ENCODE measurements around the gene LRG1. TPM values are rescaled to one million over a fixed set of nuclear protein-coding genes. Genes with fewer than 3 reads are reported as not detected.

LRG1 gene
- total and polyA plus RNA-seq, 2 of the 13 experiments (the other 11 are each of a cell fraction or from before 2014, with no cell fraction given), result 12.0 to 39.3 TPM

DNA sequence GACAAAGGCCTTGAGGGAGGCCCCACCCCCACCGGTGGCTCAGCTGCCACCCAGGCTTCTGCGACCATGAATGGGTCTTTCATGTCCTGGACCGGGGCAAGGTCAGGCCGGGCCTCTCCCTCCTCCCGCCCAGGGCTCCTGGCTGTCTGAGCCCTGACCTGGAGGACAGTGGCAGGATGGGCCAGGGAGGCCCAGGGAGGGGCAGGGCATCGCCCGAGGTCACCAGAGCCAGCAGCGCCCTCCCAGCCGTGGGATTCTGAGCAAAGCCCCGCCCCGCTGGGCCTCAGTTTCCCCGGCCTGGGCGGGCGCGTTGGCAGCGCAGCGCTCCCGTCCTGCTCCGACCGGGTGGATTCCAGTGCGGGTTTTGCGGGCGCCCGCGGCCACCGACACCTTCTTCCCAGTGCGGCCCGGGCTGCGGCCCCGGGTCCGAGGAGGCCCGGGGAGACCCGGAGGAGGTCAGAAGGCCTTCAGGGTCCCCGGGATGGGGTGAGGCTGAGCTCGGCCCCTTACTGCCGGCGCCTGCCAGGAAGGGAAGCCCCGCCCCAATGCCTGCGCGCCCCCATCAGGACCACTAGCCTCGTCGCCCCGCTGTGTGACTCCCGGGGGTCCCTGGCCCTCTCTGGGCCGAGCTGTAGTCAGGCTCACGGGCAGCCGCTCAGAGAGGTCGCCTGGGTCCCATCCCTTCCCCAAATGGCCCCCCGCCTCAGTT lies 44.3 kb upstream of the LRG1 start (continued):
- TF ChIP-seq, protein P1, sequence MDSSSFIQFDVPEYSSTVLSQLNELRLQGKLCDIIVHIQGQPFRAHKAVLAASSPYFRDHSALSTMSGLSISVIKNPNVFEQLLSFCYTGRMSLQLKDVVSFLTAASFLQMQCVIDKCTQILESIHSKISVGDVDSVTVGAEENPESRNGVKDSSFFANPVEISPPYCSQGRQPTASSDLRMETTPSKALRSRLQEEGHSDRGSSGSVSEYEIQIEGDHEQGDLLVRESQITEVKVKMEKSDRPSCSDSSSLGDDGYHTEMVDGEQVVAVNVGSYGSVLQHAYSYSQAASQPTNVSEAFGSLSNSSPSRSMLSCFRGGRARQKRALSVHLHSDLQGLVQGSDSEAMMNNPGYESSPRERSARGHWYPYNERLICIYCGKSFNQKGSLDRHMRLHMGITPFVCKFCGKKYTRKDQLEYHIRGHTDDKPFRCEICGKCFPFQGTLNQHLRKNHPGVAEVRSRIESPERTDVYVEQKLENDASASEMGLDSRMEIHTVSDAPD (CRISPR knock-in tag; IDR thresholded peaks at IDR 0.05), result no peak
- 0 out of 2 replicates have a peak, but pooled peaks have one; percentile 60 for TF ChIP-seq ZNF510 (CRISPR knock-in tag; IDR thresholded peaks at IDR 0.05; ENCODE audit: low read depth)
- TF ChIP-seq, protein P2, sequence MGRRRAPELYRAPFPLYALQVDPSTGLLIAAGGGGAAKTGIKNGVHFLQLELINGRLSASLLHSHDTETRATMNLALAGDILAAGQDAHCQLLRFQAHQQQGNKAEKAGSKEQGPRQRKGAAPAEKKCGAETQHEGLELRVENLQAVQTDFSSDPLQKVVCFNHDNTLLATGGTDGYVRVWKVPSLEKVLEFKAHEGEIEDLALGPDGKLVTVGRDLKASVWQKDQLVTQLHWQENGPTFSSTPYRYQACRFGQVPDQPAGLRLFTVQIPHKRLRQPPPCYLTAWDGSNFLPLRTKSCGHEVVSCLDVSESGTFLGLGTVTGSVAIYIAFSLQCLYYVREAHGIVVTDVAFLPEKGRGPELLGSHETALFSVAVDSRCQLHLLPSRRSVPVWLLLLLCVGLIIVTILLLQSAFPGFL (CRISPR knock-in tag; IDR thresholded peaks at IDR 0.05), result no peak
- no peak for TF ChIP-seq ZNF530 (CRISPR knock-in tag; IDR thresholded peaks at IDR 0.05; ENCODE audit: low read depth)
- TF ChIP-seq ZNF83 (CRISPR knock-in tag; IDR thresholded peaks at IDR 0.05; ENCODE audit: borderline replicate concordance), result no peak
- peak; percentile 51 for TF ChIP-seq HNRNPLL (IDR thresholded peaks at IDR 0.05; ENCODE audit: low read depth, low read length, poor library complexity, severe bottlenecking)
- TF ChIP-seq NCOA1 (CRISPR knock-in tag; IDR thresholded peaks at IDR 0.05), result peak; percentile 94
- TF ChIP-seq ZNF619 (CRISPR knock-in tag; IDR thresholded peaks at IDR 0.05), result no peak
- TF ChIP-seq, protein P3, sequence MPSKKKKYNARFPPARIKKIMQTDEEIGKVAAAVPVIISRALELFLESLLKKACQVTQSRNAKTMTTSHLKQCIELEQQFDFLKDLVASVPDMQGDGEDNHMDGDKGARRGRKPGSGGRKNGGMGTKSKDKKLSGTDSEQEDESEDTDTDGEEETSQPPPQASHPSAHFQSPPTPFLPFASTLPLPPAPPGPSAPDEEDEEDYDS (CRISPR knock-in tag; IDR thresholded peaks at IDR 0.05), result no peak
- TF ChIP-seq KLF9 (CRISPR knock-in tag; IDR thresholded peaks at IDR 0.05; ENCODE audit: low read depth), result no peak
- TF ChIP-seq GLI4 (CRISPR knock-in tag; IDR thresholded peaks at IDR 0.05; ENCODE audit: borderline replicate concordance), result no peak
- TF ChIP-seq ZNF878 (CRISPR knock-in tag; IDR thresholded peaks at IDR 0.05), result peak; percentile 54; the same call in 1 of the 2 replicates
- TF ChIP-seq ZNF260 (CRISPR knock-in tag; IDR thresholded peaks at IDR 0.05; ENCODE audit: borderline replicate concordance, low read depth), result no peak
- TF ChIP-seq, protein P4, sequence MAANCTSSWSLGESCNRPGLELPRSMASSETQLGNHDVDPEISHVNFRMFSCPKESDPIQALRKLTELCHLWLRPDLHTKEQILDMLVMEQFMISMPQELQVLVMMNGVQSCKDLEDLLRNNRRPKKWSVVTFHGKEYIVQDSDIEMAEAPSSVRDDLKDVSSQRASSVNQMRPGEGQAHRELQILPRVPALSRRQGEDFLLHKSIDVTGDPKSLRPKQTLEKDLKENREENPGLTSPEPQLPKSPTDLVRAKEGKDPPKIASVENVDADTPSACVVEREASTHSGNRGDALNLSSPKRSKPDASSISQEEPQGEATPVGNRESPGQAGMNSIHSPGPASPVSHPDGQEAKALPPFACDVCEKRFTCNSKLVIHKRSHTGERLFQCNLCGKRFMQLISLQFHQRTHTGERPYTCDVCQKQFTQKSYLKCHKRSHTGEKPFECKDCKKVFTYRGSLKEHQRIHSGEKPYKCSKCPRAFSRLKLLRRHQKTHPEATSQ (CRISPR knock-in tag; IDR thresholded peaks at IDR 0.05; ENCODE audit: borderline replicate concordance), result no peak
- 0 out of 2 replicates have a peak, but pooled peaks have one; percentile 34 for TF ChIP-seq ZNF678 (CRISPR knock-in tag; IDR thresholded peaks at IDR 0.05)
- TF ChIP-seq ZNF292 (CRISPR knock-in tag; IDR thresholded peaks at IDR 0.05; ENCODE audit: borderline replicate concordance, low read depth), result peak; percentile 69
- TF ChIP-seq, protein P5, sequence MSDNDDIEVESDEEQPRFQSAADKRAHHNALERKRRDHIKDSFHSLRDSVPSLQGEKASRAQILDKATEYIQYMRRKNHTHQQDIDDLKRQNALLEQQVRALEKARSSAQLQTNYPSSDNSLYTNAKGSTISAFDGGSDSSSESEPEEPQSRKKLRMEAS (IDR thresholded peaks at IDR 0.05), result peak; percentile 6
- no peak for TF ChIP-seq PHF20 (CRISPR knock-in tag; IDR thresholded peaks at IDR 0.05)
- TF ChIP-seq ZNF317 (CRISPR knock-in tag; IDR thresholded peaks at IDR 0.05), result peak; percentile 46; the same call in 1 of the 2 replicates
- TF ChIP-seq SMAD3 (CRISPR knock-in tag; IDR thresholded peaks at IDR 0.05), result 0 out of 2 replicates have a peak, but pooled peaks have one; percentile 24
- TF ChIP-seq, protein P6, sequence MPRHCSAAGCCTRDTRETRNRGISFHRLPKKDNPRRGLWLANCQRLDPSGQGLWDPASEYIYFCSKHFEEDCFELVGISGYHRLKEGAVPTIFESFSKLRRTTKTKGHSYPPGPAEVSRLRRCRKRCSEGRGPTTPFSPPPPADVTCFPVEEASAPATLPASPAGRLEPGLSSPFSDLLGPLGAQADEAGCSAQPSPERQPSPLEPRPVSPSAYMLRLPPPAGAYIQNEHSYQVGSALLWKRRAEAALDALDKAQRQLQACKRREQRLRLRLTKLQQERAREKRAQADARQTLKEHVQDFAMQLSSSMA (CRISPR knock-in tag; IDR thresholded peaks at IDR 0.05), result no peak
- TF ChIP-seq, protein P7, sequence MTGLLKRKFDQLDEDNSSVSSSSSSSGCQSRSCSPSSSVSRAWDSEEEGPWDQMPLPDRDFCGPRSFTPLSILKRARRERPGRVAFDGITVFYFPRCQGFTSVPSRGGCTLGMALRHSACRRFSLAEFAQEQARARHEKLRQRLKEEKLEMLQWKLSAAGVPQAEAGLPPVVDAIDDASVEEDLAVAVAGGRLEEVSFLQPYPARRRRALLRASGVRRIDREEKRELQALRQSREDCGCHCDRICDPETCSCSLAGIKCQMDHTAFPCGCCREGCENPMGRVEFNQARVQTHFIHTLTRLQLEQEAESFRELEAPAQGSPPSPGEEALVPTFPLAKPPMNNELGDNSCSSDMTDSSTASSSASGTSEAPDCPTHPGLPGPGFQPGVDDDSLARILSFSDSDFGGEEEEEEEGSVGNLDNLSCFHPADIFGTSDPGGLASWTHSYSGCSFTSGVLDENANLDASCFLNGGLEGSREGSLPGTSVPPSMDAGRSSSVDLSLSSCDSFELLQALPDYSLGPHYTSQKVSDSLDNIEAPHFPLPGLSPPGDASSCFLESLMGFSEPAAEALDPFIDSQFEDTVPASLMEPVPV (CRISPR knock-in tag; IDR thresholded peaks at IDR 0.05), result peak; percentile 18; the same call in 1 of the 2 replicates
